Measurements from ENCODE around the gene FRMD4B.

DNA sequence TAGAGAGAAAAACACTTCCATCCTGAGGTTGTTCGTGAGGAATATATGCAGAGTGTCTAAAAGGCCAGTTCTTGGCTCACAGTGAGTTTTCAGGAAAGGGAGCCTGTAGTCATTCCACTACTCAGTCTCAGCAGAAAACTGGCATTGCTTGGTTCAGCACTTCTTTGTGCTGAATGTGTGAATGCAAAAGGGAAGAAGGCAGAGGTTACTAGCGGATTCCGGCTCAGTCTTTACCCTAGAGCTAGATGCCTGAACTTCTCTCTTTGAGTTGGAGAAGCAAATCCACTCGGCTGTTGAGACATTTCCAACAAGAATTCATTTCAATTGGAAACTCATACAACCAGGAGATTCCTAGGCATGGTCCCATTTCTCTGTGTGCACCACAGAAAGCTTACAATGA, 23.1 kb upstream of the FRMD4B start:
- TF ChIP-seq, protein P1, sequence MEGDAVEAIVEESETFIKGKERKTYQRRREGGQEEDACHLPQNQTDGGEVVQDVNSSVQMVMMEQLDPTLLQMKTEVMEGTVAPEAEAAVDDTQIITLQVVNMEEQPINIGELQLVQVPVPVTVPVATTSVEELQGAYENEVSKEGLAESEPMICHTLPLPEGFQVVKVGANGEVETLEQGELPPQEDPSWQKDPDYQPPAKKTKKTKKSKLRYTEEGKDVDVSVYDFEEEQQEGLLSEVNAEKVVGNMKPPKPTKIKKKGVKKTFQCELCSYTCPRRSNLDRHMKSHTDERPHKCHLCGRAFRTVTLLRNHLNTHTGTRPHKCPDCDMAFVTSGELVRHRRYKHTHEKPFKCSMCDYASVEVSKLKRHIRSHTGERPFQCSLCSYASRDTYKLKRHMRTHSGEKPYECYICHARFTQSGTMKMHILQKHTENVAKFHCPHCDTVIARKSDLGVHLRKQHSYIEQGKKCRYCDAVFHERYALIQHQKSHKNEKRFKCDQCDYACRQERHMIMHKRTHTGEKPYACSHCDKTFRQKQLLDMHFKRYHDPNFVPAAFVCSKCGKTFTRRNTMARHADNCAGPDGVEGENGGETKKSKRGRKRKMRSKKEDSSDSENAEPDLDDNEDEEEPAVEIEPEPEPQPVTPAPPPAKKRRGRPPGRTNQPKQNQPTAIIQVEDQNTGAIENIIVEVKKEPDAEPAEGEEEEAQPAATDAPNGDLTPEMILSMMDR (IDR thresholded peaks at IDR 0.05): no peak
- TF ChIP-seq, protein P2, sequence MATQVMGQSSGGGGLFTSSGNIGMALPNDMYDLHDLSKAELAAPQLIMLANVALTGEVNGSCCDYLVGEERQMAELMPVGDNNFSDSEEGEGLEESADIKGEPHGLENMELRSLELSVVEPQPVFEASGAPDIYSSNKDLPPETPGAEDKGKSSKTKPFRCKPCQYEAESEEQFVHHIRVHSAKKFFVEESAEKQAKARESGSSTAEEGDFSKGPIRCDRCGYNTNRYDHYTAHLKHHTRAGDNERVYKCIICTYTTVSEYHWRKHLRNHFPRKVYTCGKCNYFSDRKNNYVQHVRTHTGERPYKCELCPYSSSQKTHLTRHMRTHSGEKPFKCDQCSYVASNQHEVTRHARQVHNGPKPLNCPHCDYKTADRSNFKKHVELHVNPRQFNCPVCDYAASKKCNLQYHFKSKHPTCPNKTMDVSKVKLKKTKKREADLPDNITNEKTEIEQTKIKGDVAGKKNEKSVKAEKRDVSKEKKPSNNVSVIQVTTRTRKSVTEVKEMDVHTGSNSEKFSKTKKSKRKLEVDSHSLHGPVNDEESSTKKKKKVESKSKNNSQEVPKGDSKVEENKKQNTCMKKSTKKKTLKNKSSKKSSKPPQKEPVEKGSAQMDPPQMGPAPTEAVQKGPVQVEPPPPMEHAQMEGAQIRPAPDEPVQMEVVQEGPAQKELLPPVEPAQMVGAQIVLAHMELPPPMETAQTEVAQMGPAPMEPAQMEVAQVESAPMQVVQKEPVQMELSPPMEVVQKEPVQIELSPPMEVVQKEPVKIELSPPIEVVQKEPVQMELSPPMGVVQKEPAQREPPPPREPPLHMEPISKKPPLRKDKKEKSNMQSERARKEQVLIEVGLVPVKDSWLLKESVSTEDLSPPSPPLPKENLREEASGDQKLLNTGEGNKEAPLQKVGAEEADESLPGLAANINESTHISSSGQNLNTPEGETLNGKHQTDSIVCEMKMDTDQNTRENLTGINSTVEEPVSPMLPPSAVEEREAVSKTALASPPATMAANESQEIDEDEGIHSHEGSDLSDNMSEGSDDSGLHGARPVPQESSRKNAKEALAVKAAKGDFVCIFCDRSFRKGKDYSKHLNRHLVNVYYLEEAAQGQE (IDR thresholded peaks at IDR 0.05; ENCODE audit: insufficient read depth in 1 of 2, low read depth in 2 of 2, low read length in 1 of 2): no peak
- TF ChIP-seq SIN3A (IDR thresholded peaks at IDR 0.05; ENCODE audit: borderline replicate concordance, insufficient read depth, low read depth, low read length): no peak
- TF ChIP-seq POLR2AphosphoS5 (IDR thresholded peaks at IDR 0.05; ENCODE audit: low read depth, low read length): no peak
